GM19455 (cell line): Measurements from ENCODE around the gene LRPAP1.

Source experiments
- ATAC-seq: cut with Tn5 transposase; IDR thresholded peaks from one replicate; pipeline ENCODE4 v1.9.1; 2021; ENCODE audit not compliant: unreplicated experiment

Gene LRPAP1

DNA sequence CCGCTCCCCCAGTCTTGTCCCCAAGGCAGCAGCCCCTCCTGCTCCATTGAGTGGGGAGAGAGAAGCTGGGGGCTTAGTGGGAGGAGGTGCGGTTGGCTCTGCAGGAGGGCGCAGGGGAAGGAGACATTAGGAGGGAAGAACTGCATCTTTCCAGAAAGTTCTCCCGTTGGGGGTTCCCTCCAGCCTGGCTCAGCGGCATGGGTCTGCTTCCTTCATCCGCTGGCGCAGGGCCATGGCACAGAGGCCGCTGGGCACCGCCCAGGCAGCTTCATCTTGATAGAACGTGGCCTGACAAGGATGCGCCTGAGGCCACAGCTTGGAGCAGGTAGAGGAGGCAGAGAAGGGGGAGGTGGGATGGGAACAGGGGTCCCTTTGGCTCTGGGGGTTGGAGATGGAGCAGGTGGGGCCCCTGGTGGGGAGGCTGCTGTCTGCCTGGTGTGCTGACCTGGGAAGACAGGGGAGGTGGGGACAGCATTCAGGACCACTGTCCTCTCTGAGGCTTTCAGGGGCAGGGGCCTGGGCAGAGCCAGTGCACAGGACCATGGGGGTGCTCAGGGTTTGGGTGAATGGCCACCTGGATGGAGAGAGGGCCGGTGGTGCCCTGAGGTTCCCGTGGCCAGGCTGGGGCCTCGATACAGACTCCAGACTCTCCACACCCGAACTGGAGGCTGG, 57.0 kb downstream of the LRPAP1 start:
- ATAC-seq: no peak

DNA sequence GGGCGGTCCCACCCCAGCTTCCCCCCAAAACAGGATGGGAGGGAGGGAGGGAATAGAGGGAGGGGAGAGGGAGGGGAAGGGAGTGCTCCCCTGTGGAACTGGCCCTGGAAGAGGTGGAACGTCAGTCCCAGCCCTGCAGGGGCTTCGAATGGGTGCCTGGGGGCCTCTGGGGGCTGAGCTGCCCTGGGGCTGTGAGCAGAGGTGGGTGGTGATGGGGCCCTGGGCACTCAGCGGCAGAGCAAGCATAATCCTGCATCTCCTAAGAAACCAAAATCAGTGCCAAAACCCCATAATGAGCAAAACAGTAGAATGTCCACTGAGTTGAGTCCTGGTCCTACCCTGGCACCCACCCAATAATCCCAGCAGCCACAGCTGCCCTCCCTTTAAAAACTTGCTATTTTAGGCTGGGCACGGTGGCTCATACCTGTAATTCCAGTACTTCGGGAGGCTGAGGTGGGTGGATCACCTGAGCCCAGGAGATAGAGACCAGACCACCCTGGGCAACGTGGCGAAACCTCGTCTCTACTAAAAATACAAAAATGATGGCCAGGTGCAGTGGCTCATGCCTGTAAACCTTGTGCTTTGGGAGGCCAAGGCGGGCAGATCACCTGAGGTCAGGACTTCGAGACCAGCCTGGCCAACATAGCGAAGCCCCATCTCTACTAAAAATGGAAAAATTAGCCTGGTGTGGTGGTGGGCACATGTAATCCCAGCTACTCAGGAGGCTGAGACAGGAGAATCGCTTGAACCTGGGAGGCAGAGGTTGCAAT, 58.0 kb downstream of the LRPAP1 start:
- no peak for ATAC-seq

DNA sequence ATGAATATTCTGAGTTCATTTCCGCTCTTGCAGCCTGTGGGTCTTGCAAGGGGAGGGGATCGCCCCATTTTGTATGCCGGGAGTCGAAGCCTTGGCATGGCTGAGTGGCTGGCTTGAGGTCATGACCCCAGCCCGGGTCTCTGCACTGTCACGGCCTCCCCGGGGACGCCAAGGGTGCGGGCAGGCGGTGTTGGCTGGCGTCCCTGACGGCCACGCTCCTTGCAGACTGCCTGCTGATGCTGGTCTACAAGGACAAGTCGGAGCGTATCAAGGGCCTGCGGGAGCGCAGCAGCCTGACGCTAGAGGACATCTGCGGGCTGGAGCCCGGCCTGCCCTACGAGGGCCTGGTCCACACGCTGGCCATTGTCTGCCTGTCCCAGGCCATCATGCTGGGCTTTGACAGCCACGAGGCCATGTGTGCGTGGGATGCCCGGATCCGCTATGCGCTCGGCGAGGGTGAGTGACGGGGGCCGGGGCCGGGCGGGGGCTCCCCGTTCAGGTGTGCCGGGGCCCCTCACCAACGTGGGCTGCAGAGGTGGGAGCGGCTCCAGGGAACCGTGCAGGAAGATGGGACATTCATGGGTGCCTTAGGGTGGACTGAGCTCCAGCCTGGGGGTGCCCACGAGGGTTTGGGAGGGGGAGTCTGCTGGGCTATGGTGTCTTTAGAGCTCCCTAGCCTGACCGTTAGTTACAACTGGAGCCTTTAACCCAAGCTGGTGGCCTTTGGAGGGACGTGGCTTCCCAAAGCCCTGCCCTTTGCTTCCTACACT, 58.9 kb downstream of the LRPAP1 start:
- ATAC-seq: no peak

DNA sequence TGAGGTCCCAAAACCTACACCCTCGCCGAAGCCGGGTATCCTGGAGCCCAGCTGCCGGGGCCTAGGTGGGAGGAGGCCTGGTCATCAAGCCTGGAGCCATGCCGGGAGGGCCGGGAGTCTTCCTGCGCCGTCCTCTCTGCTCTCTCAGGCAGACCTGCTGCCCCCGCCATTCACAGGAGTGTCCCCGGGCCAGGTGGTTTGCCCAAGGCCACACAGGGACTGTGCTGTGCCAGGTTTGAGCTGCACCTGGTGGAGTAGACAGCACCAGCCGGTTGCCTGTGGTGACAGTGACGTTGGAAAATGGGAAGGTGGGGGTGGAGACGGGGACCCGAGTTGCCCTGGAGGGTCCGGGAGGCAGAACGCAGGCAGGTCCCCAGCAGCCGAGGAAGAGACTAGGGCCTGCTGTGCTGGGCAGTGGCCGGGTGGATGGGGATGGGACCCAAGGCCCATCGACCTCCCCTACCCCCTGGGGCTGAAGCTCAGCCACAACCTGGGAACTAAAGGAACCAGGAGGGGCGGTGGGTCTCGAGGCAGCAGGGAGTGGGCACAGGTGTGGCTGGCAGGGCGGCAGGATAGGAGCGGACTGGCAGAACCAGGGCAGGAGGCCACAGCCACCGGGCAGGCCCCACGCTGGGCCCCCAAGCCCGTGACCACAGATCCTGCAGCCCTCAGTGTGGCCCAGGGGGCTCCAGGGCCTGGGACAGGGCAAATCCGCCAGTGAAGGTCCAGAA, 59.6 kb downstream of the LRPAP1 start:
- ATAC-seq: no peak

DNA sequence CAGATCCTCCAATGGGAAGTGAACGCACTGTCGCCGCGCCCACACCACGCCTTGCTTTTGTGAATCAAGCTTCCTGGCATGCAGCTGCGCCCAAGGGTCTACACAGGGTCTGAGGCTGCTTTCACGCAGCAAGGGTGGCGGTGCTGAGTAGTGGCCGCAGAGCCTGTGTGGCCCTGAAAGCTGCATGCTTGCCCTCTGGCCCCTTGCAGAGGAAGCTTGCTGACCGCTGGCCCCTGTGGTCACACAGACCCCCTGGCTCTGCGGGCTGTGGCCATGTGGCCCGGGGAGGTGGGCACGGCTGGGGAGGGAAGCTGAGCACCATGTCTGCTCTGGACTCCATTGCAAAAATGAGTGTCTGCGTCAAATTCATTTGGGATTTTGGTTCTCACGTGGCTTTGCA, 60.3 kb downstream of the LRPAP1 start:
- no peak for ATAC-seq

DNA sequence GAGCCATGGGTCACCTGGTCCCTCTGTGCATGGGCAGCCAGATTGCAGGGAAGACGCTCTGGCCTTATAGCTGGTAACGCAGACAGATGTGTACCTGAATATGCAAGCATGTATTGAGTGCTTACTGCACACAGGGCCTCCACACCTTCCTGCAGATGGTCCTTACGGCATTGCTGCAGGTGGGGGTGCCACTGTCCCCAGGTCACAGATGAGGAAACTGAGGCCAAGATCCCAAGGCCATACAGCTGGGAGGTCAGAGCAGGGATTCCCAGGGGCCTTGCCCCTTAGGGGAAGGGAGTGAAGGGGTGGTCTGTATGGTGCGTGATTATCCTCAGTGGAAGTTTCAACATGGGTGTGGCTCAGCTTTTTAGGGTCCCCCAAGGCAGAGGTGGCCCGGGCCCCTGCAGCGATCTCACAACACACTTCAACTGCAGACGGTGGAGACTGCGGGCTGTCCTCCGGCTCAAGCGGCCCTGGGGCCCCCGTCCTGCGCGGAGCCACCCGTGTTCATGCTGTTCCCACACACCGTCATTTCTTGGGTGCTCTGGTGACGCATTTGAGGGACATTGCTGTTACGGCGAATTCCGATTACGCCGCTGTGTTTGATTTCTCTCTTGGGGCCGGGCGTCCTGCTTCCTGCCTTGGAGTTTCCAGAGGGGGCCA, 61.0 kb downstream of the LRPAP1 start:
- ATAC-seq: no peak

DNA sequence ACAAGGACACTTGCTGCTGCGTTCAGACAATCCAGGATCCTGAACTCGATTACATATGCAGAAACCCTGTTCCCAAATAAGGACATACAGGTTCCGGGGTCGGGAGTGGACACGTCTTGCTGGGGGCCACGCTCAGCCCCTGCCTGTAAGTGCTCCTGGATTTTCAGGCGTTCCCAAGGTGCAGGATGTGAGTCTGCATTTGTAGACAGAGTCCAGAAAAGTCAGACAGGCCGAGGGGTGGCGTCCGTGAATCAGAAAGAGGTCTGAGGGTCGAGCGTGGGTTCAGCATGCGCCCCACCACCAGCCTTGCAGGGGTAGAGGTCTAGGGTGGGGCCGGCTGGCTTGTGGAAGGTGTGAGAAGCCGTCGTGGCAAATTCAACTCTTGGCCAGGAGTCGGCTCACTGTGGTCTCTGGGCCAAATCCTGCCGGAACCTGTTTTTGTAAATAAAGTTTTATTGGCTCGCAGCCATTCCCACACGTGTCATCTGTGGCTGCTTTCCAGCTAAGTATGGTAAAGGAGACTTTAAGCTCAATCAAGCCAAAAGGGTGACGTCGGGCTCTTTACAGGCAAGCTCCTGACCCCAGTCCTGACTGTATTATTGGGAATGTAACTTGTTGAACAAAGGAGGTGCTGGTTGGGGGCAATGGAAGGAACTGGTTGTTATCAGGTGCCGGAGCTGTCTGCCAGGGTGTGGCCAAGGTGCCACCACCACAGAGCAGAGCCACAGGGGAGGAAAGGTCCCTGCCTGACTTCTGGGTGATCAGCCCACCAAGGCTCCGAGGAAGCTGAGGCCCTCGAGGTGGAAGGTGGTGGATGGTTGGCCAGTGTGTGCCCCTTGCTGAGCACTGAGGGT, 61.8 kb downstream of the LRPAP1 start:
- no peak for ATAC-seq

GRCh38 chr4:3469386-3470243, 62.6 kb downstream of the LRPAP1 start:
- no peak for ATAC-seq

- ATAC-seq: no peak
These were observed 63.4 kb downstream of the LRPAP1 start for GRCh38 chr4:3468804-3469203.

DNA sequence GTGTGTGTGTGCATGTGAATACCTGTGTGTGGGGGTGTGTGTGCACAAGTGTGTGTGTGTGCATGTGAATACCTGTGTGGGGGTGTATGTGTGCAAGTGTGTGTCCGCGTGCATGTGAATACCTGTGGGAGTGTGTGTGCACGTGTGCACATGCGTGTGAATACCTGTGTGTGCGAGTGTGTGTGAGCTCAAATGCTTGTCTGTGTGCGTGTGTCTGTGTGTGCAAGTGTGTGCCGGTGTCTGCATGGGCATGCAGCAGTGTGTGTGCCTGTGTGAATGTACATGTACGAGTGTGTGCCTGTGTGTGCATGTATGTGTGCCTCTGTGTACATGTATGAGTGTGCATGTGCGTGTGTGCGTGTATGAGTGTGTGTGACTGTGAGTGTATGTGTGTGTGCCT, 64.1 kb downstream of the LRPAP1 start:
- no peak for ATAC-seq

DNA sequence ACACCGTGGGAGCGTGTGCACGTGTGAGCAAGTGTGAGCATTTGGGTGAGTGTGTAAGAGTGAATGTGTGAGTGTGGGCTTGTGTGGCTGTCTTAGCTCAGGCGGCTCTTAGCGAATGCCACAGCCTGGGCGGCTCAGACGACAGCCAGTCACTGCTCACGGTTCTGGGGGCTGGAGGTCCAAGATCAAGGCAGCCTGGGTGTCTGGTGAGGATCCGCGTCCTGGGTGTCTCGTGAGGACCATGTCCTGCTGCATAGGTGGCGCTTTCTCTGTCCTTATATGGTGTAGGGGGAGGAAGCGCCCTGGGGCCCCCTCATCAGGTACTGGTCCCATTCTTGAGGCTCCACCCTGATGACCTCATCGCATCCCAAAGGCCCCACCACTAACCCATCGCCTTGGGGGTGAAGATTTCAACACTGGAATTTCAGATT, 64.6 kb downstream of the LRPAP1 start:
- ATAC-seq: no peak

DNA sequence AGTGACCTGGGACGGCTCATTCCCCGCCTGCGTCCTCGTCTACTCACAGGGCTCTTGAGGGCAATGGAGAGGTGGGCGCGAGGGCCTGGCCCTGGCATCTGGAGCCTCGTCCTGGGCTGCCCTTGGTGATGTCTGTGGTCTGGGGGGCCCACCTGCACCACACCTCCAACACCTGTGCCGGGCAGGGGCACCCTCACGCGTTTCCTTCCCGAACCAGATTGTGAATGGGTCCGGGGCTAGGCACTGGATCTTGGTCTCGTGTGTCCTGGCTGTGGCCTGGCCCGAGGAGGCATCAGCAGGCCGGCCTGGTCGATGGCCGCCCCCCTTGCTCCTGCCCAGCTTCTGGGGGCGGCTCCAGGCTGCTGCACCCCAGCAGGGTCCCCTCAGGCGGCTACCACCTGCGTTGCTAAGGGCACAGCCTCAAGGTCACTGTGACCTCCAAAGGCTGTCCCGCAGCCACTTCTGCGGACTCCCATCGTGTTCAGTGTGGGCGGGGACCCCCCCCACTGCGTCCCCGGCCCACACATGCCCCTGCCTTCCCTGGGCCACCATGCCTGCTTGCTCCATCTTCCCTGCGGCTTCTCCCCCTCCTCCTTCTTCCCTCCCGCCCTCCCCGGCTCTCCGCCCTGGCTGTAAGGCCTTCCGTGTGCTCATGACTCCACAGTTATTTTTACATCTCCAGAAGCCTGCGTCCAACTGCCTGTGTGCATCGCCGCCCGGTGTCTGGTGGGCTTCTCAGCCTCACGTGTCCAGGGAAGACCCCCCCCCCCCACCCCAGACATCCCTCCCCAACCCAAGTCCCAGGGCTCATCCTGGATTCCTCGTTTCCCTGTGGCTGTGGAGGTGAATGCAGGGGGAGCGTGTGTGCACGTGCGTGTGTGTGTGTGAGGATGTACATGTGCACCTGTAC, 65.3 kb downstream of the LRPAP1 start:
- no peak for ATAC-seq

DNA sequence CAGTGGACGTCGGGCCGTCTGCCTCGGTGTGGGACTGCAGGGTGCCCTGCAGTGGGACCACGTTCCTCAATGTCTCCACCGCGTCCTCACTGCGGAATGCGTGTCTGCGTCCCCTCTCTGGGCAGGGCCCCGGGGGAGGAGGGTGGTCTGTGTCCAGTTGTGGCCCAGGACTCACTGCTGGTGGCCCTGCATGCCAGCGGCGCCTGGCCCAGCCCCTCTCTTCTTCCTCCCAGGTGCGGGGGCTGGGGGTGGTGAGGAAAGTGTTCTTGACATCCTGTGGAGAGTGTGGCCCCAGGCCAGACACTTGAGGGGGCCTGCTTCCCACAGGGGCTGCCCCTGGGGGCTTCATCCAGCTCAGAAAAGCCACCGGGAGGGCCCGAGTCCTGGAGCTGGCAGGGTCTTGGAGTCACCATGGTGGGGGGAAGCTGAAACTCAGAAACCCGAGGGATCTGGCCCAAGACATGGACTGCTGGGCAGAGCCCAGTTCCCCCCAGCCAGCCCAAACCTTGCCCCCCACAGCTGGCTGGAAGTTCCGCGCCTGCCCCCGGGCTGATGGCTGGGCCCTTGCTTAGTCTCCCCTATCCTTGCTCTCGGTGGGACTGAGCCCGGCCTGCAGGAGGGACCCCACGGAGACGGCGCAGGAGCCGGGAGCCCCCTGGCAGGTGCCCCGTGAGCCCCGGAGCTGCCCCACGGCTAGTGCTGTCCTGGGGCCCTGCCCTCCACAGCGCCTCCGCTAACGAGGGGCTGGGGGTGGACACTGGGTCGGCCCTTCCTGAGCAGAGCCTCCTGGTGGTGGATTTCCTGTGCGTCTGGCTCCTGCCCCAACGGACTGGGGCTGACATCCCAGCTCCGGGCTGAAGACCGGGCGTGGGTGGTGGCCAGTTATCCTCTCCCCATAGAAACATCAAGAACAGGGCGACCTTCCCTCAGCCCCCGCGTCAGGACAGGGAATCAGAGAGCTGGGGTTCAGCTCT, 66.2 kb downstream of the LRPAP1 start:
- ATAC-seq: no peak

- no peak for ATAC-seq
These were observed 67.1 kb downstream of the LRPAP1 start for GRCh38 chr4:3464911-3465697.

DNA sequence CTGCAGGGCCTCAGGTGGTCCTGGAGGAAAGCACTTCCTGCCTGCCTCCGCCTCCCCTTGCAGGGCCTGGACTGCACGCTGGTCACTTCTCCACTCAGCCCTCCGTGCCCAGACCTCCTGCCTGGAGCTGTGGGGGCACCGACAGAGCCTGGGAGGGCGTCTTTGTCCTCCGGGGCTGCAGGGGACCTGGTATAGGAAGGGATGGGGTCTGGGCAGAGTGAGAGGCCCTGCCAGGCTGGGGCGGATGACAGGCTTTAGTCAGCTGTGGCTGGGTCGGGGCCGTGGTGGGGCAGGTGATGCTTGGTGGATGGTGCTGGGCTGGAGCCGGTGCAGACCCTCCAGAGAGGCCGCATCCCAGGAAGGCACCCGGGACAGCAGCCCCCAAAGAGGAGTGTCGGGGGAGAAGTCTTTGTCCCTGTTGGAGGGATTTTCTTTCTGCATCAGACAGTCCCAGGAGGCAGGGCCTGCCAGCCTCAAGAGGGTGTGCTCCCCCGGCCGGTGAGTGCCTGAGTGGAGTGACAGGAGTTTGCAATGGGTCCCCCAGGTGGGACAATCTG, 67.8 kb downstream of the LRPAP1 start:
- ATAC-seq: no peak
